KG1 (cell line): ENCODE measurements around the gene ADAMTS19.
"Not testable (repeated sequence)": the region's sequence is repeated elsewhere in the genome, so short reads cannot be mapped to it uniquely, and the experiment has no call there.

ENCODE experiments used
- DNase-seq: peaks from one replicate; lab custom pipeline; 2025; lab: John Stamatoyannopoulos, UW

The ADAMTS19 gene

DNA sequence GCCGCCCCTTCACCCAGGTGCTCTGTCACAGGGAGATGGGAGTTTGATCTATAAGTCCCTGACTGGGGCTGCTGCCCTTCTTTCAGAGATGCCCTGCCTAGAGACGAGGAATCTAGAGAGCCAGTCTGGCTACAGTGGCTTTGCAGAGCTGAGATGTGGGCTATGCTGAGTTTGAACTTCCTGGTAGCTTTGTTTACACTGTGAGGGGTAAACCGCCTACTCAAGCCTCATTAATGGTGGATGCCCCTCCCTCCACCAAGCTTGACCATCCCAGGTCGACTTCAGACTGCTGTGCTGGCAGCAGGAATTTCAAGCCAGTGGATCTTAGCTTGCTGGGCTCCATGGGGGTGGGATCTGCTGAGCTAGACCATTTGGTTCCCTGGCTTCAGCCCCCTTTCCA lies 124.4 kb downstream of the ADAMTS19 start:
- not testable (repeated sequence) for DNase-seq

DNA sequence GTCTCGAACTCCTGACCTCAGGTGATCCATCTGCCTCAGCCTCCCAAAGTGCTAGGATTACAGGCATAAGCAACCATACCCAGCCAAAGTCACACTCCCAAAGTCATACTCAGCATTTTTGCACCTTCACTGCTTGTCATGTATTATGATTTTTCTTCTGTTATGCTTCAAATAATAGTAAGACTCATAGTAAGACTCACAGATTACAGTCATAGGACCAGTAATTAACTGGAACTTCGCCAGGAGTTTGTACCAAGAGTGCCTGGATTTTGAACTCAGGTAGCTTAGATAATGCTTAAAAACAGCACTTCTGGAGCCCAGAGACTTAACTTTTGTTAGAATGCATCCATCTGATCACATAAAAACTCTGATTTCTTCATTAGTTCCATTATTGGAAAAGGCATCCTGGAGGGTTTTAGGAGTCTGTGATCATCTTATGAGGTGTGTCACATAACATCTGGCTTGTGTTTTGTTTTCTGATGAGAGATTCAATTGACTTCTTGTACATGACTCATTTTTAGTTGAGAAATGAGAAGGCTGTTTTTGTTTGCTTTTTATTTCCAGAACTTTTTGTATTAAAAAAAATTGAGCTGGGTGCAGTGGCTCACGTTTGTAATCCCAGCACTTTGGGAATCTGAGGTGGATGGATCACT lies 131.5 kb downstream of the ADAMTS19 start:
- no peak for DNase-seq

DNA sequence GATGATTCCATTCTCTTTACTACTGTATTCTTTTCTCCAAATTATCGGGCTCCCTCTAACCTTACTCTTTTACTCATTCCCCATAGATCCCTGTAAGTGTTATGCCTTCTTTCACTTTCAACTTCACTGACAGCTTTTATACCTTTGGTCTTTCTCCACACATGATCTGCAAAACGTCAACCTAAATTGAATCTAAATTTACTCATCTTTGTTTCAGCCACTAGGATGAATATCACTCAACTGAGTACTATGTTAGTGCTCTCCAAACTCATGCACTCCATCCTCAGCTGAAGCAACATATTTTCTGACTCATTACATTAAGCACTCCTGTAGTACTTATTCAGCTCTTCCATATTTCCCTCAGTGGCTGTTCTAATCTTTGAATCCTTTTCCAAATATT lies 133.4 kb downstream of the ADAMTS19 start:
- no peak for DNase-seq

DNA sequence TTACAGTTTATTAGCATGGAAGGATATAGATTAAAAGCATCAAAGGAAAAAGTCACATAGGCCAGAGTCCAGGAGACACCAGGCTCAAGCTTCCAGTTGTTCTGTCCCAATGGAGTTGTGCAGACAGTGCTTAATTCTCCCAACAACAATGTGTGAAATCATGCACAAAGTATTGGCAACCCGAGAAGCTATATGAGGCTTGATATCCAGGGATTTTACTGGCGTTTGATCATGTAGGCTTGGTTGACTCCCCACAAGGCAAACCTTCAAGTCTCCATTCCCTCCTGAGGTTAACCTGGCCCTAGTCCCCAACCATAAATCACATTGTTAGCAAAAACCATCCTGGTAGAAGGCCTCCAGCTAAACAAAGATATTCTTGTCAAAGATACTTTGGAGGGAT lies 141.5 kb downstream of the ADAMTS19 start:
- no peak for DNase-seq

DNA sequence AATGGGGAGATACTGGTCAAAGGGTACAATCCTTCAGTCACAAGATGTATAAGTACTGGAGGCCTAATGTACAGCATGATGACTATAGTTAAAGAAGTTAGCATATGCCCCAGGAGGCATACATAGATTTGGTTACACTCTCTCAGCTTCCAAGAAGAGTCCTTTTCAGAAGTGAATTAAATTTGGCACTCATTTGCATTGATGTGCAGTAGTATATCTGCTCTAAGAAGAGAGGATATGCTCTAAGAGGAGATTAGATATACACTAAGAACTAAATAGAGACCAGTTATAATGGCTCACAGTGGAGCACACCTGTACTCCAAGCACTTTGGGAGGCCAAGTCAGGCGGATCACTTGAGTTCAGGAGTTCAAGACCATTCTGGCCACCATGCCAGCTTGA lies 148.3 kb downstream of the ADAMTS19 start:
- DNase-seq = no peak

GRCh38 chr5:129609710-129610109 lies 149.6 kb downstream of the ADAMTS19 start:
- DNase-seq = no peak

DNA sequence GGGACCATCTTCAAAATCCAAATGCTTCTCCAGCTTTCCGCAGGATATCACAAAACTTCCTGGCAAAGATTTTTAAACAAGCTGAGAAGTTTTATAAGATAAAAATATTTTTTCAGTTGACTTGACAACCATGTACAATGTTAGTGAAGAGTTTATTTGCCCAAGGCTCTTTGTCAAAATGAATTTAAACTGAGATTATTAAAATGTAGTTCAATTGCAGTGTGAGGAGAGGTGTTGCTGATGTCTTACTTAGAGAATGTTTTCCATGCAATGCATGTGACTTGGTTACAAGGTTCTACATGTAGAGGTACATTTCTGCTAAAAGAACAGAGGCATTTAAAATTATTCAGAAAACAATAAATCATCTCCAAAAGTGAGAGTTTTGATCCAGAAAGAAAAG lies 156.4 kb downstream of the ADAMTS19 start:
- DNase-seq = no peak

DNA sequence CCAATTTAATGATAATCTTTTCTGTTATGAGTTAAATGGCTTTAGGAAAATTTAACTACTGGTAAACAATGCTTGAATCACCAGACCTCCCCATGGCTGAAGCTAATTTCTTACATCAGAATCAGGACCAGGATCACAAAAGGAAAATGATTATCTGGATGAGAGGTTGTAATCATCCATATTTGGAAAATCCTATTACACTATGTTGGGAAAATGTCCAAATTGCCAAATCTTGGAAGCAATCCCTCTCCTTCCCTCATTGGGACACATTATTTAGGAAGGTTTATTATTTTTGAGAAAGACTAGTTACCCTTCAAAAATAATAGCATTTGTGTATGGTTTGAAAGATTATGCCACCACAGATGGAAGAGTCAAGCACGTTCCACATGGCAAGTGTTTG lies 157.1 kb downstream of the ADAMTS19 start:
- DNase-seq = no peak

DNA sequence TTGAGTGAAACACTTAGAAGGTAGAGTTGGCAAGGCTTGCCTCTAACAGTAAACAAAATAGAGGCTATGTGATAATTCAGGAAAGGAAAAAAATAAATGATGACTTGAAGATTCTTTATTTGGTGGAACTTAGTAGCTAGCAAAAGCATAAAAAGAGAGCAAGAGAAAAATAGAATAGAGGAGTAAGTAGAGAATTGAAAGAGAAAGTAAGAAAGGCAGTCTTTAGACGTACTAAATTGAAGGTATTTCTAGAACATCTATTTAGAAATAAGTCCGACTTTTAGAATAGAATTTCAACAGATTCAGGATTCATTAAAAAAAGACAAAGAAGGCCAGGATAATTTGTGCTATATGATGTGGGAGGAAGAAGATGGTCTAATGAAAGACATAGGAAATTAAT lies 159.7 kb downstream of the ADAMTS19 start:
- DNase-seq = no peak

DNA sequence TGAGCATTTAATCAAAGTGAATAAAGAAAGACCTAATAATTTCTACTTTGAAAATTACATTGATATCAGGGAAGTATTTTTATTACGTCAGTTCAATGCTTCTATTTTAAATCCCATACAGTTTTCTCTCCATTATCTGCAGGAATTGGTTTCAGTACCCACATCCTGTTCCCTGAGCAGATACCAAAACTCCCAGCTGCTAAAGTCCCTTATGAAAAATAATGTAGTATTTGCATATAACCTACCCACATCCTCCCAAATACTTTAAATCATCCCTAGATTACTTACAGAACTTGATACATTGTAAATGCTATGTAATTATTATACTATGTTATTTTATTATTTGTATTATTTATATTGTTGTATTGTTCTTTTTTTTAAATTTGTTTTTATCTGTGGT lies 162.4 kb downstream of the ADAMTS19 start:
- no peak for DNase-seq

DNA sequence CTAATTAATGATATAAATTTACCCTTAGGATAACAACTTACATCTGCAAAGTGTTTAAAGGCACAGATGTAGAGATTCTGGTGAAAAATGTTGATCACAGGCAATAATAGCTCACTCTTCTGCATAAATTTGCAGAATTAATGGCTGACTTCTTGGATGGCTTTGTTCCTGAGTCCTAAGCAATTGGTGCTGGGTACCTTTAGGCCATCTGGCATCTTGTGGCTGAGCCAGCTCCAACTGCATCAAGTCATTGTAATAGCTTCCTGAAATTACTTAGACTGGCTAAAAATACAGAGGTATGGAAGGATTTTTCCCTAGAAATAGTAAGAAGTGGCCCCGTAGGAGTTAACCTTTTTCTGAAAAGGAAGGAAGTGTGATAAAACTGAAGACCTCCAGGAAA lies 169.5 kb downstream of the ADAMTS19 start:
- DNase-seq = no peak

- no peak for DNase-seq
These were observed 170.0 kb downstream of the ADAMTS19 start for GRCh38 chr5:129630101-129630500.

DNA sequence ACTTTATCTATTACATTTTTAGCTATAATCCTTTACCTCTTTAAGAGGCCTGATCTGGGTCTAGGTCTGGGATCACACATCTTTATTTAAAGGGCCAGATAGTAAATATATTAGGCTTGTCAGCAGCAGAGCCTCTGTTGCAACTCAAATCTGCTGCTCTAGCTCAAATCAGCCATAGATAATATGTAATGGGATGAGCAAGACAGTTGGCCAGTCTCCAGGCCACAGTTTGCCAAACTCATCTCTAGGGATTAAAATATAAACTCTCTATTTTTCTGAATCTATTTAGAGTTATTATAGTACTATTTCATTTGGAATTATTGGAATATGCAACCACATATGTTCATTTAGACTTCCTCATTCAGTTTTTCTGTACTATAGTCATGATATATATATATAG lies 171.9 kb downstream of the ADAMTS19 start:
- DNase-seq = no peak

DNA sequence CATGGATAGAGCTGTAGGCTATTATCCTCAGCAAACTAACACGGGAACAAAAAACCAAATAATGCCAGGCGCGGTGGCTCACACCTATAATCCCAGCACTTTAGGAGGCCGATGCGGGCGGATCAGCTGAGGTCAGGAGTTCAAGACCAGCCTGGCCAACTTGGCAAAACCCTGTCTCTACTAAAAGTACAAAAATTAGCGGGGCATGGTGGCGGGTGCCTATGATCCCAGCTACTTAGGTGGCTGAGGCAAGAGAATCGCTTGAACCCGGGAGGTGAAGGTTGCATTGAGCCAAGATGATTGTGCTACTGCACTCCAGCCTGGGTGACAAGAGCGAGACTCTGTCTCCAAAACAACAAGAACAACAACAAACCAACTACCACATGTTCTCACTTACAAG lies 177.4 kb downstream of the ADAMTS19 start:
- DNase-seq = not testable (repeated sequence)

- DNase-seq = no peak
These were observed 179.2 kb downstream of the ADAMTS19 start for GRCh38 chr5:129639331-129639730.

GRCh38 chr5:129652349-129653056 lies 192.4 kb downstream of the ADAMTS19 start:
- DNase-seq = no peak

DNA sequence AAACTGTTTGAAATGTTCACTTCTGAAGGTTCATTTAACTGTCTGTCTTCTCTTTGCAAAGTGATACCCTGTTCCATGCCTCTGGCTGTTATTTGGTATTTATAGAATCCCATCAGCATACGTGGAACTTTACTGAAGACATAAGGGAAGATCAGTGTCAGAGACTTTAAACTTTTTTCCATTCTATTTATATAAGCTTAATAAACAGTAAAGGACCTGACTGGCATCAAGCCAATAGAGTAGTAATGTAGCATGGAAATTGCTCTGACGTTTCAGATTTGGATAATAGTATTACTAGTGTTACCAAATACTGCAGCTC lies 192.9 kb downstream of the ADAMTS19 start:
- no peak for DNase-seq

DNA sequence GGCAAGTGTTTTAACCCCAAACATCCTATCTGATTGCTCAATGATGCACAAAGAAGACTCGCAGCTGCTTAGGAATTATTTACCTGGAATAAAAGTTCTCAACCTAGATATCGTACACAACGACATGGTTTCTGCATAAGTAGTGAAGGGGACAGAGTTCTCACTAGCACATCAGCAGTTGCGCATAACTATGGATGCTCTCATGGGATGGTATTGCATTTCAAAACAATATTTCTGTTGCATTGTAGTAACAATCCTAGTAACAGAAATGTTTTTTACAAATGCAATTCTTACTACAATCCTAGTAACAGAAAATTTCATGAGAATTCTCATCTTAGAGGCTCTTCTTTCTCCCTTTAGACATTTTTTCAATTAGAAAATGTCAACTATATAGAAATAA lies 193.3 kb downstream of the ADAMTS19 start:
- no peak for DNase-seq

DNA sequence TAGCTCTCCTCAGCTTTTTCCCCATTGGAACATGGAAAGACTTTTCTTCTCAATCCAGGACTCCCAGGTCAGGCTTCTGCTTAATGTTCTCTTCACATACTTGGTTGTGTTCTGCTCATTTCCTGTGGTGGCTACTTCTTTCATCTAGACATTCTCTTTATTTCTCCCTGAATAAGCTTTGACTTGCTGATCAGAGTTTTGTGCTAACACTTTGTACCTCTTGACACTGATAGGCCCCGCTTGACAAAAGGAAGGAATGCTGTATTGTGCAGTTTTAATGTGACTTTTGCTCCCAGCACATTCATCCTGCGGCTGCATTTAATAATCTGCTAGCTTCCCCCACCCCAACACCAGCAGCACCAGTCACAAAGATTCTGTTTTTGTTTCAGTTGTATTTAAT lies 196.9 kb downstream of the ADAMTS19 start:
- DNase-seq = no peak

DNA sequence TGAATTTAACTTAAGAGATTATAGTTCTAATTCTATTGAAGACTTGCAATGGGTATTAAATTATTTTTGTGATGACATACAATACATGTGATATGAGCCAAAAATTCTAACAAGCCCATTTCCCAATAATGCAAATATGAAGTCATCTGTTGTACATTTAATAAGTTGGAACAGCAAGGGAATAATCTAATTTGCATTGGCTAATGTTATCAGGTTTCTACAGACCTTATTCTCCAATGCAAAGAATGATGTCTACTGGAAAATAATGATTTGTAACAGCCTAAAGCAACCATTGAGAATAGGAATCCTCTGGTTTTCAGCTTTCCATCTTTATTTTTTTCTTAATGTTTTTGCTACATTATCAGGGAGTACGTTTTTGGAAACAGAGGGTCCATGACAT lies 198.7 kb downstream of the ADAMTS19 start:
- DNase-seq = no peak

- no peak for DNase-seq
These were observed 201.4 kb downstream of the ADAMTS19 start for GRCh38 chr5:129661366-129662035.

DNA sequence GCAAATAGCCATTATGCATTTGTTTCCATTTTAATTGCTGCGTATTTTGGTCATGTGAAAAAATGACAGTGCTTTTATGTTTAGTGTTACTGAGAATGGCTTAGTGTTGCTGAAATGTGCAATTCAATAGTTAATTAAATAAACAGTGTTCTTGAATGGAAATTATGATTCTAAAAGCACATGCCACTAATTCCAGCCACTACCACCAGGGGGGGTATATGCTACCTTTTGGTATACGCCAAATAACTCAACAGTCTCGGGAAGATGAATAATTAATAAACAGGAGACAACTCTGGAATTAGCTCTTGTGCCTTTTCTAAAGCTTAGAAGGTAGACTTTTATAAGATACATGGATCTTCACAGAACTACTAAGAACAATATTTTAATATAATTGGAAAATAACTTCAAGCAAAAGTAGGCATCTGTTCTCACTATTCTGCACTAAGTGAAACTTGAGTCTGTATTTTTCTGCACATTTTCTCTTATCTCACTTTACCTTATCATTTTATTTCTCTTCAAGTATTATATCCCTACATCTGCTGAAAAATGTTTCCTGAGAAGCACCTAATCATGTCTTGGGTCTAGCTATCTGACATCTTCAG lies 204.3 kb downstream of the ADAMTS19 start:
- no peak for DNase-seq

DNA sequence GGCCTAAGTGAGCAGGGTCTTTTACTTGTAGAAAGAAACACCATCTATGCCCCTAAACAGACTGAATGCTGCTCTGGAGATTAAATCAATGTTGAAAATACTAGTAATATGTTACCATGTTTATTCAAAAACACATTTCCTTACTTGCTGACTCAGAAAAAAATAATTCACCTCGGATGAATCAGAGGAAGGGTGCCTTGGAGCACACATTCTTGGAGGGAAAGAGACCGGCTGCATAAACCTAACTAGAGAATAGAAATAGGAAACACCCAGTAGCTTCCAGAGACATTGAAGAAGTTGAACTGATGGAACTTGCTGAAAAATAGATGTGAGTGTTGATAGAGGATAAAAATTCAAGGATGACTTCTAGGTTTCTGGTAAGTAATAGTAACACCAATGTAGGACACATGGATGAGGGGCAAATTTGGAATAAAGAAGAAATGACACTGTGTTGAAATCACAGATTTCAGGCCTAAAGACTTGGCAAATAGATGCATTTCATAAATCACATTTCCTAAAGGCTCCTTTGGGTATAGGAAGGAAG lies 210.9 kb downstream of the ADAMTS19 start:
- no peak for DNase-seq
